IMR-90 (cell line): ENCODE measurements around the gene PGK1.

ENCODE experiments used
- CEBPB ChIP-seq: IDR thresholded peaks from 2 replicates; pipeline ENCODE4 v1.6.1; 2012; ENCODE audit warnings: low read depth, low read length, improper control_type of control experiment
- CHD1 ChIP-seq: IDR thresholded peaks from 2 replicates; pipeline ENCODE4 v1.6.1; 2012; ENCODE audit warnings: low read depth, low read length, improper control_type of control experiment
- CTCF ChIP-seq: conservative IDR thresholded peaks from 2 replicates; pipeline ENCODE4 v1.5.1; 2012; ENCODE audit warnings: mild to moderate bottlenecking, low read depth, low read length, improper control_type of control experiment
- ELK1 ChIP-seq: fragments of 150-350 bp; IDR thresholded peaks from 2 replicates; pipeline ENCODE4 v1.6.1; 2016; ENCODE audit warnings: low read depth, mild to moderate bottlenecking, low read length, moderate library complexity, borderline replicate concordance
- FOS ChIP-seq: fragments of 150-350 bp; IDR thresholded peaks from 2 replicates; pipeline ENCODE4 v1.6.1; 2016; ENCODE audit warnings: low read depth, low read length
- MAFK ChIP-seq: IDR thresholded peaks from 2 replicates; pipeline ENCODE4 v1.6.1; 2012; ENCODE audit warnings: low read depth, low read length, improper control_type of control experiment
- MXI1 ChIP-seq: IDR thresholded peaks from 2 replicates; pipeline ENCODE4 v1.6.1; 2012; ENCODE audit warnings: low read depth, mild to moderate bottlenecking, low read length, moderate library complexity, borderline replicate concordance
- POLR2A ChIP-seq: IDR thresholded peaks from 2 replicates; pipeline ENCODE4 v1.6.1; 2012; ENCODE audit warnings: mild to moderate bottlenecking, low read depth, low read length
- RAD21 ChIP-seq: IDR thresholded peaks from 2 replicates; pipeline ENCODE4 v1.6.1; 2012; ENCODE audit warnings: low read length, improper control_type of control experiment
- RCOR1 ChIP-seq: IDR thresholded peaks from 2 replicates; pipeline ENCODE4 v1.6.1; 2012; ENCODE audit warnings: mild to moderate bottlenecking, low read length, improper control_type of control experiment; ENCODE audit not compliant: insufficient replicate concordance
- RFX5 ChIP-seq: IDR thresholded peaks from 2 replicates; pipeline ENCODE4 v1.8.0; 2012; ENCODE audit warnings: low read depth, mild to moderate bottlenecking, low read length, moderate library complexity
- SMC3 ChIP-seq: fragments of 150-350 bp; IDR thresholded peaks from 2 replicates; pipeline ENCODE4 v1.6.1; 2016; ENCODE audit warnings: low read depth, mild to moderate bottlenecking, antibody characterized with exemption, low read length, moderate library complexity
- USF2 ChIP-seq: fragments of 150-350 bp; IDR thresholded peaks from 2 replicates; pipeline ENCODE4 v1.6.1; 2017; ENCODE audit warnings: mild to moderate bottlenecking, antibody characterized with exemption, low read length, low read depth

- TF ChIP-seq ELK1 (no peak), MXI1 (no peak), CTCF (no peak), POLR2A (no peak), RFX5 (no peak), MAFK (no peak), USF2 (no peak), FOS (no peak), CHD1 (no peak), CEBPB (no peak), RCOR1 (no peak), SMC3 (no peak), RAD21 (no peak)
Measured at GRCh38 chrX:78102091-78102490, 2.0 kb upstream of the PGK1 start.
